Ovary (tissue), 9 donors: ENCODE measurements around the gene LYPD4. TPM values are rescaled to one million over a fixed set of nuclear protein-coding genes. Genes with fewer than 3 reads are reported as not detected.

Source experiments
- DNase-seq, 5 donors: peaks; one replicate each; pipeline ENCODE4 v3.0.0-alpha.2; 2019 to 2020
- H3K27ac ChIP-seq, 2 donors: fragments of 200-600 bp; one replicate each; pipeline versions ENCODE4 v1.5.1 to v1.8.0; 2019 to 2022
- H3K27me3 ChIP-seq: fragments of 200-600 bp; one replicate; pipeline ENCODE4 v1.8.0; 2022
- H3K36me3 ChIP-seq: fragments of 200-600 bp; sonication (generic); one replicate; pipeline ENCODE4 v1.5.1; 2019
- H3K4me1 ChIP-seq: one replicate; pipeline ENCODE4 v1.8.1; 2013; ENCODE audit warnings: mild to moderate bottlenecking, moderate library complexity; ENCODE audit not compliant: insufficient read depth
- H3K4me3 ChIP-seq: fragments of 200-600 bp; sonication (generic); one replicate; pipeline ENCODE4 v1.5.1; 2017
- H3K9me3 ChIP-seq, 2 donors: fragments of 200-600 bp in 1 of 2; sonication (generic) in 1 of 2; one replicate each; pipeline versions ENCODE4 v1.5.1 to v1.8.1; 2013 to 2019; ENCODE audit warnings: mild to moderate bottlenecking in 1 of 2, moderate library complexity in 1 of 2
- CTCF ChIP-seq, 3 donors: fragments of 450-650 bp in 2 of 3; fragments of 200-600 bp in 1 of 3; IDR thresholded peaks; one replicate each; pipeline versions ENCODE4 v1.5.1 to v1.8.0; 2016 to 2022; ENCODE audit warnings: antibody characterized with exemption in 3 of 3, mild to moderate bottlenecking in 1 of 3
- EP300 ChIP-seq: sonication (generic); formaldehyde crosslinking; IDR thresholded peaks from one replicate; pipeline ENCODE4 v1.6.1; 2017; ENCODE audit warnings: antibody characterized with exemption
- POLR2A ChIP-seq: fragments of 450-650 bp; IDR thresholded peaks from one replicate; pipeline ENCODE4 v1.6.1; 2017; ENCODE audit warnings: antibody characterized with exemption, mild to moderate bottlenecking, moderate library complexity
- WGBS, 3 donors: extraction: QIAGEN DNeasy Blood & Tissue Kit in 1 of 3; methylation state at CpG; one replicate each; pipeline versions ENCODE4 v1.1.5 to v1.1.7; 2013 to 2017; 5-methylcytosine and 5-hydroxymethylcytosine counted together
- intact Hi-C, 4 donors: fragments of 100-400 bp; cut with DNase I; formaldehyde crosslinking; loops; one replicate each; pipeline versions ENCODE4 v1.11.0 to v1.15.1; 2022 to 2023
- polyA plus RNA-seq, 2 donors: library from polyadenylated mRNA; stranded (reverse); fragments of 200-250 nt in 1 of 2; fragments of 350-450 nt in 1 of 2; fragmentation: Illumina TruSeq in 1 of 2; extraction: RNeasy Lipid Tissue Mini Kit (QIAGEN cat#74804) in 1 of 2; gene quantifications; one replicate each; pipeline ENCODE4 v1.2.3, GENCODE V29; 2013 to 2014
- total RNA-seq, 7 donors: library from RNA; depleted of rRNA in 2 of 7; stranded (reverse); fragments of >200 nt in 2 of 7; fragmentation: NEBNext Ultra II Directional in 3 of 7; extraction: Animal tissue kit (Norgen Biotek cat#: 25700) in 3 of 7; gene quantifications; one replicate each; pipeline versions ENCODE4 v1.1.0 to v1.2.4, GENCODE V29; 2016 to 2023
- donor health status: DM: no; HTN: no; CAD: no; lungs with moderate emphysema.
- donor health status: DM: no; HTN: no; CAD: no.
- donor health status: Bipolar disorder and iron deficiency.
- donor health status: DM: yes; HTN: yes; CAD: no.
- donor health status: DM: no; HTN: no; CAD: no.
- donor health status: DM: yes; HTN: yes; CAD: no.

Gene LYPD4
- total and polyA plus RNA-seq, 9 donors: not detected

GRCh38 chr19:41889896-41890295 lies 45.4 kb upstream of the LYPD4 start:
- intact Hi-C loops: no loop called here
- 89 to 91% (median 90%) methylated on average over 8 of the region's 8 CpGs for WGBS, 3 donors
- no peak for TF ChIP-seq CTCF (IDR thresholded peaks at IDR 0.05)
- no peaks in the 10 kb centered on the region for H3K9me3 ChIP-seq
- H3K4me3 ChIP-seq: no peak overlapping the region
- no peaks in the 10 kb centered on the region for H3K27me3 ChIP-seq
- DNase-seq: no peak
- peaks cover 3% of the 10 kb centered on the region for H3K4me1 ChIP-seq
- H3K27ac ChIP-seq: no peak overlapping the region
- no peaks in the 10 kb centered on the region for H3K36me3 ChIP-seq

GRCh38 chr19:41888926-41889325 lies 44.4 kb upstream of the LYPD4 start:
- Histone ChIP-seq H3K27ac (no peak overlapping the region), H3K9me3 (no peaks in the 10 kb centered on the region), H3K36me3 (no peaks in the 10 kb centered on the region), H3K27me3 (no peaks in the 10 kb centered on the region), H3K4me1 (peaks cover 6% of the 10 kb centered on the region), H3K4me3 (no peak overlapping the region)
- intact Hi-C loops: no loop called here
- no peak for TF ChIP-seq CTCF (IDR thresholded peaks at IDR 0.05)
- no peak for TF ChIP-seq POLR2A
- TF ChIP-seq EP300: no peak
- DNase-seq: no peak
- 85 to 93% (median 88%) methylated on average over 12 of the region's 12 CpGs for WGBS, 3 donors

- TF ChIP-seq POLR2A (no peak), EP300 (no peak), CTCF (IDR thresholded peaks at IDR 0.05) (no peak)
- Histone ChIP-seq H3K9me3 (no peaks in the 10 kb centered on the region), H3K4me1 (peaks cover 6% of the 10 kb centered on the region), H3K27me3 (no peaks in the 10 kb centered on the region), H3K4me3 (no peak overlapping the region), H3K36me3 (no peaks in the 10 kb centered on the region), H3K27ac (no peak overlapping the region)
- 56 to 63% (median 62%) methylated on average over 17 of the region's 17 CpGs for WGBS, 3 donors
- intact Hi-C loops: no loop called here
- no peak for DNase-seq
Measured at GRCh38 chr19:41887711-41888382, 43.4 kb upstream of the LYPD4 start.

- Histone ChIP-seq H3K36me3 (no peaks in the 10 kb centered on the region), H3K4me1 (peaks cover 6% of the 10 kb centered on the region), H3K9me3 (no peaks in the 10 kb centered on the region), H3K4me3 (no peak overlapping the region), H3K27me3 (no peaks in the 10 kb centered on the region), H3K27ac (no peak overlapping the region)
- intact Hi-C loops: no loop called here
- WGBS, 3 donors: 68 to 78% (median 72%) methylated on average over 13 of the region's 13 CpGs
- TF ChIP-seq CTCF (IDR thresholded peaks at IDR 0.05): no peak
- TF ChIP-seq POLR2A: no peak
- no peak for TF ChIP-seq EP300
- no peak for DNase-seq
Measured at GRCh38 chr19:41886761-41887710, 42.6 kb upstream of the LYPD4 start.
